ENCODE measurements around the gene CACNB3.

The CACNB3 gene

GRCh38 chr12:48788854-48789775 is 29.2 kb upstream of the CACNB3 start, which contains the start of gene ADCY6:
Gene ADCY6, minus strand, starts transcription at chr12:48789089. Its CDS starts 5,655 bp downstream, at chr12:48783434.
- DNase-seq, result peak in 1 of 2 experiments; percentile 10

GRCh38 chr12:48789858-48790326 is 28.4 kb upstream of the CACNB3 start:
- no peak for DNase-seq

DNA sequence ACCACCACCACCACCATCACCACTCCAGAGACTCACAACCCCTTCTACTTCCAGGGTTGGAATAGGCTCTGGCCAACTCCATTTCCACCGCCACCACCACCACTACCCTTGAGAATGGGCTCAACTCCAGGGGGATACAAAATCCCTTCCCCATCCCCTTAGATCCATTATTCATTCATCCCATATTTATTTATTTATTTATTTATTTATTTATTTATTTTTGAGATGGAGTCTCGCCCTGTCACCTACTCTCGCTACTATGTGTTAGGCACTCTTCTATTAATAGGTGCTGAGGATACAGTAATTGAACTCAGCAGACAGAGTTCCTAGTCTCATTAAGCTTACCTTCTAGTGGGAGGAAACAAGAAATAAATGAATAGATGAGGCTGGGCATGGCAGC is 24.6 kb upstream of the CACNB3 start:
- DNase-seq, result no peak

DNA sequence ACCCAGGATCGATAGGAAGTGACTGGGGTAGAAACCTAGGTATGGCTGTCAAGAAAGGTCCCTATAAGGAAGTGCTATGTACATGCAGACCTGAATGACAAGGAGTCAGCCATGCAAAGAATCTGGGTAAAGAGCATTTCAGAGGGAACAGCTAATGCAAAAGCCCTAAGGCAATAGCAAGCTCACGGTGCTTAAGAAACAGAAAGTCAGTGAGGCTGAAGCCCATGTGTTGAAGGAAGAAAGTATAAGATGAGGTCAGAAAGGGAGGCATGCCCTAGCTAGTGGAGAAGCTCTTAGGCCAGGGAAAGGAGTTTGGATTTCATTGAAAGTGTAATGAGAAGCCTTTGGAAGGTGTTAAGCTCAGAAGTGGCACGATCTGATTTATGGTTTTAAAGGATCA is 23.4 kb upstream of the CACNB3 start:
- no peak for DNase-seq

DNA sequence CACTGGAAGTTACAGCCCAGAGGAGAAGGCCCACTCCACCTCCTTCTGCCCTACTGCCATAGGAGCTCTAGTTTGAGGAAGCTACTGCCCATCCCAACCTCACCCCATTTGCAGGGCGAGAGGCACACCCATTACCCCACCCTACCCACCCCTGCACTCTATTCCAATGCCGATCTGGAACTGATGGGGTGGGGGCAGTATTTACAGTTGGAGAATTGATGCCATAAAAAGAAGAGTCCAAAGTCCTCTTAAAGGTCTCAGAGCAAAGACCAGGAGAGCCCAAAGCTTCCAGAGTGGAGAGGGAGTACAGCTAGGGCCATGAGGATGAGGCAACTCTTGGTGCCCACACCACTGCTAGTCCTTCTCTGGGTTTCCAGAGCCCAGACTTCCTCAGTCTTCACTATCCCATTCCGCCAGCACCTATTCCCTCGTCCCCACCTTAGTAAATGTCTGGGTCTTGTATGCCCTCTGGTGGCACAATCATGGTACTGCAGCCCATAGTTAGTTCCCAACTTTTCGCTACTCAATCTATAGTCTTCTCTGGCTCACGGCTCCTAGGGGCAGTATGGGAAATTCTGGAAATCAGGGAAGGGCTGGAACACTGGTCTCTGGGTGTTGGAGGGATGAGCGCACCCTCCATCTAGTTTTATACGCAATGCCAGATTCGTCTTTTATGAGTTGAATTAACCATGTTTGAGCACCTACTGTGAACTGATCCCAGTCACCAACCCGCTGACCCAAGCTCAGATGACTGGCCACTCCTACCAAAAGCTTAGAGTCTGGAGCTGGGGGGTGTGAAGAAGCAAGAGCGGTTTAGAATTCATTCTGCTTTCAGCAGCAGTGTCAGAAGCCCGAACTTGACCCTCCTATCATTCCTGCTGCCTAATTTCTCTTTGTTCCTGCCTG is 22.5 kb upstream of the CACNB3 start:
- DNase-seq, result peak; percentile 22 to 42

- no peak for DNase-seq
These were observed 21.3 kb upstream of the CACNB3 start for GRCh38 chr12:48796976-48797375.

DNA sequence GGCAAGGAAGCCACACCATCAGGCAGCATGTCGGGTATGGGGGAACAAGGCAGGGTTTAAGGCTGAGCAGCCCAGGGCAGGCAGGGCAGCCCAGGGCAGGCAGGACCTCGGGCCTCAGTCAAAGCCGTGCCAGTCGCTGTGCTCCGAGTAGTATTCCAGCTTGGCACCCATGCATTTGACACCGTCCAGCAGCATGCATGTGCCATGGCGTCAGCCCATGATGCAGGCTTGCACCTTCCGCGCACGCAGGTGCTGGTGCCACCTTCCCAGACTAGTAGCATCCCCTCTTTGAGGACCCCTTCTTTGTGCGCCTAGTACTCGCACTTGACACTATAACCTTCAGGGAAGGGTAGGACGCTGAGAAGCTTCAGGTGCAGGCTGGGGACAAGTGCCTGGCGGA is 17.8 kb upstream of the CACNB3 start:
- DNase-seq, result no peak

GRCh38 chr12:48800971-48801370 is 17.3 kb upstream of the CACNB3 start:
- DNase-seq, result no peak

GRCh38 chr12:48803675-48804074 is 14.6 kb upstream of the CACNB3 start:
- no peak for DNase-seq

DNA sequence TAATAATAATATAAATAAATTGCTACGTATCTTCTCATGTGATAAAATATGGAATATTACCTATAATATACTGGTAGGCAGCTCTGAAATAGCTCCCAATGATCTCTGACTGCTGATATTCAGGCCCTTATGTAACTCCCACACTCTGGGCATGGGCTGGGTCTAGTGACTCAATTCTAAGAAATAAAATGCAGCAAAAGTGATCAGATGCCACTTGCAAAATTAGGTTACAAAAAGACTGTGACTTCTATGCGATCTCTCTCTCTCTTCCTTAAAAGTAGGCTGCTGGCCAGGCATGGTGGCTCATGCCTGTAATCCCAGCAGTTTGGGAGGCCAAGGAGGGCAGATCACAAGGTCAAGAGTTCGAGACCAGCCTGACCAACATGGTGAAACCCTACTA is 10.3 kb upstream of the CACNB3 start:
- no peak for DNase-seq

DNA sequence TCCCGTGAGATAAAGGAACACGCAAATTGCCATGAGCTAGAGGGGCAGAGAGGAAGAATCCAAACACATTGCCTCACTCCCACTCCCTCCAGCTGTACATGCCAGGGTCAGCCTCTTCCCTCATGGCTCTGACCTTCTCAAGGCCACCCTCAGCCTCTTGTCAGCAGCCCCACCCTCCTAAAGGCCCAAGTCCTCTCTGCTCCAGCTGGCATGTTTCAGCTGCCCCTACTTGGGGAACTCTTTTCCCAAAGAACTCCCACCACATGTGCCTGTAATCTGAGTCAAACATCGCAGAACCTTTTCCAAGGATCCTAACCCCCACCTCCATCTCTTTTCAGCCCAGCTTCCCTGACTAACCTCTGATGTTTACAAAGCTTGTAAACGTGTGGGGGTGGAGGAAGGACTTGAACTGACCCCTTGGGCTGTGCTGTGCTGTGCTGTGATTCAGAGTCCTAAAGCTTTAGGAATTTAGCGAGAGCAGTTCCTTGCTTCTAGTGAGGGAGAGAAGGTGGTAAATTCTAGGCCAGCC is 7.3 kb upstream of the CACNB3 start:
- DNase-seq, result no peak

GRCh38 chr12:48811437-48812090 is 6.7 kb upstream of the CACNB3 start:
- no peak for DNase-seq

DNA sequence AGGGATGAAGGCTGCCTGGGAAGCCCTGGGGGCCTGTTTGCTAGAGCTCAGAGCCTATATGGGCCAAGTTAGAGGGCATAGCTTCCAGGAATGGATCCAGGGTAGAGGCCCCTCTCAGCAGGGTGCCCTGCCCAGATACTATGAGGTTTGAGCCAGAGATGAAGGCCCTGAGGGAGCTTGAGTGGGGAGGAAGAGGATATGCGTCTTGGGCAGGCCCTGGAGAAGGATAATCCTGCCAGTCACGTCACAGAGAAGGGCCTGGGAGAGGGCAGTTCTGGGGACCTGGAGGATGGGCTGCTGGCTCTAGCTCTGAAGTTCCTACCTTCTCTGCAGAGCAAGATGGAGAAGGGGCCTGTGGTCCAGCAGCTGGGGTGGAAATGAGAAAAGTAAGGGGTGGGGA is 5.9 kb upstream of the CACNB3 start:
- DNase-seq, result no peak

GRCh38 chr12:48813465-48814261 is 4.6 kb upstream of the CACNB3 start:
- no peak for DNase-seq

DNA sequence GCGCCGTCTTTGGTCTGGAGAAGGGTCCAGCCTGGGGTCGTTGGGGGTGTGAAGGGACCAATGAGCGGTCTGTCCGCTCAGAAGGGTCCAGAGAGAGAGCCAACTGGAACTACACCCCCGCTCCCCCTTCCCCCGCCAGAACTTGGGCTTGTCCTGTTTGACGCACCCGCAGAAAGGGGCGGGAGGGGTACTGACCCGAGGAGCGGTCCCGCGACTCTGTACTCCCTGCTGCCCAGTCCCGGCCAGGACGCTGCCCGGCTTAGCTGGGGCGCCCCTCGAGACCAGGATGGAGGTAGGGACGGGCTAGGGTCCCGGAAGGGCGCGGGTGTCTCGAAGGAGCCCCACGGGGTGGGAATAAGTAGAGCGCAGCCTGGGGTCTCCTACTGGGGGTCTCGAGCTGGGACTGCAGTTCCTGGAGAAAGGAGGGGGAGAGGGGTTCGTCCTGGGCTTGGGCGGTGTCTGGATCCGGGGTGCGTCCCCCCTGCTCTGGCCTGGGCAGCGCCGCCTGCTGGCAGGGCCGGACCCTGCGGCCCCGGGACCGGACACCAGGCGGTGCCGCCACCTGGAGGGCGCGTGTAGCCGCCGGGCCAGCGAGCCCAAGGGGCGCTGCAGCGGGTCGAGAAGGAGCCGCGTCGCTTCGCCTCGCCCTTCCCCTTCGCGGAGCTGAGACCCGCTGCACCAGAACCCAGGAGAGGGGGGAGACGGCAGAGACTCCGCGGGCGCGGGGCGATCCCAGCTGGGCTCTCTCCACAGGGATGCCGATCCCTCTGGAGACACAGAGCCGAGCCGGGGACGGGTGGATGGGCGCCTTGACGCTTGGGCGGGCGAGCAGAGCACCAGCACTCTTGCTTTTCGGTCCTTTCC is 3.8 kb upstream of the CACNB3 start:
- peak; percentile 50 to 76 for DNase-seq

DNA sequence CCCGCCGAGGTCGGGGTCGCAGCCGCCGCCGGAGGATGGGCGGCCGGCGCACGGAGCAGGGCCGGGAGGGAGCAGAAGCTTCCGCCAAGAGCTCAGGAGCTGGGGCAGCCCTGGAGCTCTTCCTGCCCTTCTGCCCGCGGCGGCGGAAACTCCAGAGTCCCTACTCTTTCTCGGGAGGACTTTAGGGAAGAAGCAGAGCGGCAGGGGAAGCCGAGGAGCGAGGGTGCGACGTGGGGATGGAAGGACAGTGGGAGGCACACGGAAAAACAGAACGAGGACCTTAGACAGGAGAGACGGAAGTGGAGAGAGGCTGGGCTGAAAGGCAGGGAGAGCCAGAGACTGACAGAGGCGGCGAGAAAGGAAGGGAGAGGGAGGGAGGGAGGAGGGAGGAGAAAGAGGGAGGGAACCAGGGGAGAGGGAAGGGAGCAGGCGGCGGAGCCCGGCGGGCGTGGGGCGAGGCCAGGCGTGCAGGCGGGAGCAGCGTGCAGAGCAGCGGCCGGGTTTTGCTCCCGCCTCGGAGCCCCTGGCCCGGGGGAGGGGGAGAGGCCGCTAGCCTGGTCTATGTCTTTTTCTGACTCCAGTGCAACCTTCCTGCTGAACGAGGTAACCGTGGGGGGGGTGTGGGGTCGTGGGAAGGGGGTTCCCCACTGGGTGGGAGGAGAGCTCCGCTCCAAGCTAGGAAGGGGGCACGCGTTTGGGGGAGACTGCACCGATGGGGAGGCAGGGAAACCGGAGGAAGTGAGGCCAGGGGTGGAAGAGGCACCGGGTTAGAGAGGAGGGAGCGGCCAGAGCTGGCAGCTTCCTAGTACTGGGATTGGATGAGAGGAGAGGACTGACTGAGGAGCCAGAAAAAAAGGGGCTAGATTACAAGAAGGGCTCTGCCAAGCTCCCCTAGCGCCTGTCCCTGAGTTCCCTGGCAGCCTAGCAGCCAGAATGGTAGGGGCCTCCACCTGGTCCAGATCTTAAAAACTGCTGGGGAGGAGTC is 2.9 kb upstream of the CACNB3 start:
- peak in 1 of 2 experiments; percentile 26 for DNase-seq

- DNase-seq, result no peak
These were observed 2.0 kb upstream of the CACNB3 start for GRCh38 chr12:48816143-48816854.

DNA sequence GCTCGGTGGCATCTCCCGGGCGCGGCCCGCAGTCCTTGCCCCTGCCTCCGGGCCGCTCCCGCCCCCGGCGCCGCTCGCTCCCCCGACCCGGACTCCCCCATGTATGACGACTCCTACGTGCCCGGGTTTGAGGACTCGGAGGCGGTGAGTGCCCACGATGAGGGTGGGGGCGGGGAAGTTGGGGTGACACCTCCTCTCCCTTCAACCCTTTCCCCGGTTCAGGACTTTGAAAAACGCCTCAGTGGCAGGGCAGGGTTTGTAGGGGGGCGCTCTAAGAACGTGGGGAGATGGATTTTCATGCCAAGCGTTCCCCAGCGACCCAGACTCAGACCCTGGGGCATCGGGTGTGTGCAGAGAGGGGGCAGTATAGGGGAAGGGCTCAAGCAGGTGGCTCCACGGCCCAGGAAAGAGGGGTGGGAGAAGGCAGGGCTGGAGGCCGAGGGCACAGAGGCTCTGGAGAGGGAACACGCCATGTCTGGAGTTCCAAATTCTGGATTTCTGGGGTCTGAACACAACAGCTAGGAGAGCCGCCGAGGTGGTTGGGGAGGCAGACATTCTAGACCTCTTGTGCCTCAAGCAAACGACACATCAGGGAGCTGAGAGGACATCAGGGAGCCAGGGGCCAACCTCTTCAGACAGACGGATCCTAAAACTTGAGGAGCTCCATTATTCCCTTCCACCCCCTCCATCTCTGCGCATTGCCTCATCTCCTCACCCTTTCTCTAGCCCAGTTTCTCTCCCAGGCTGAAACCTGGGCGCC is 715 bp downstream of the CACNB3 start:
- DNase-seq, result peak; percentile 15 to 60

All from stimulated activated CD4-positive, alpha-beta T cell treated with anti-CD3 and anti-CD28 coated beads, Interleukin-4, amount 100 ng/mL, for 4 hours (primary cell).